ENCODE results near the gene ACACB.

ACACB gene

GRCh38 chr12:109115404-109115757, 1.0 kb upstream of the ACACB start:
- TF ChIP-seq, protein P1, sequence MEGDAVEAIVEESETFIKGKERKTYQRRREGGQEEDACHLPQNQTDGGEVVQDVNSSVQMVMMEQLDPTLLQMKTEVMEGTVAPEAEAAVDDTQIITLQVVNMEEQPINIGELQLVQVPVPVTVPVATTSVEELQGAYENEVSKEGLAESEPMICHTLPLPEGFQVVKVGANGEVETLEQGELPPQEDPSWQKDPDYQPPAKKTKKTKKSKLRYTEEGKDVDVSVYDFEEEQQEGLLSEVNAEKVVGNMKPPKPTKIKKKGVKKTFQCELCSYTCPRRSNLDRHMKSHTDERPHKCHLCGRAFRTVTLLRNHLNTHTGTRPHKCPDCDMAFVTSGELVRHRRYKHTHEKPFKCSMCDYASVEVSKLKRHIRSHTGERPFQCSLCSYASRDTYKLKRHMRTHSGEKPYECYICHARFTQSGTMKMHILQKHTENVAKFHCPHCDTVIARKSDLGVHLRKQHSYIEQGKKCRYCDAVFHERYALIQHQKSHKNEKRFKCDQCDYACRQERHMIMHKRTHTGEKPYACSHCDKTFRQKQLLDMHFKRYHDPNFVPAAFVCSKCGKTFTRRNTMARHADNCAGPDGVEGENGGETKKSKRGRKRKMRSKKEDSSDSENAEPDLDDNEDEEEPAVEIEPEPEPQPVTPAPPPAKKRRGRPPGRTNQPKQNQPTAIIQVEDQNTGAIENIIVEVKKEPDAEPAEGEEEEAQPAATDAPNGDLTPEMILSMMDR (IDR thresholded peaks at IDR 0.05; ENCODE audit: low read length, missing control alignments) = no peak
- H3K4me3 ChIP-seq (replicated peaks; ENCODE audit: low read depth, low read length) = no peak overlapping the region
- no peak for DNase-seq (ENCODE audit: low read depth)

- TF ChIP-seq, protein P1 (IDR thresholded peaks at IDR 0.05; ENCODE audit: low read length, missing control alignments) = no peak
- no peak for DNase-seq (ENCODE audit: low read depth)
- H3K4me3 ChIP-seq (replicated peaks; ENCODE audit: low read depth, low read length) = no peak overlapping the region
These were observed 193 bp downstream of the ACACB start for GRCh38 chr12:109116611-109116949.

DNA sequence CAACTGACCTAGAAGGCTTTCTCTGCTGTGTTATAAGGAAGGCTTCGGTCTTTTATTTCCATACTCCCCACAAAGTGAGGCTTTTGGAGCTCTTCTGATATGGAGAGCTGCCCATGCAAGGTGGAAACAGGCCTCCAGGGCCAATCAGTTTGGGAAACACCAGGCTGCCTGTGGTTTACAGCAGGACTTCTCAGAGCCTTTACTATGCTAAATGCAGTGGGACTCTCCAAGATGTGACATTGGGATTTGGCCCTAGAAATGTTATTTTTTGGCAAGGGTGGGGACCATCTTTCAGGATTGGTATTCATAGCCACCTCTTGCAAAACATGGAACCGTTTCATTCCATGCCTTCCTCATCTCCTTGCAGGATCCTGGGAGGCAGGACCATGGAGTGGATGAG, 3.7 kb downstream of the ACACB start:
- TF ChIP-seq, protein P1 (IDR thresholded peaks at IDR 0.05; ENCODE audit: low read length, missing control alignments) = no peak
- DNase-seq (ENCODE audit: low read depth) = no peak
- no peak overlapping the region for H3K4me3 ChIP-seq (replicated peaks; ENCODE audit: low read depth, low read length)

- TF ChIP-seq, protein P1 (IDR thresholded peaks at IDR 0.05; ENCODE audit: low read length, missing control alignments) = no peak
- H3K4me3 ChIP-seq (replicated peaks; ENCODE audit: low read depth, low read length) = no peak overlapping the region
- DNase-seq (ENCODE audit: low read depth) = no peak
These were observed 4.2 kb downstream of the ACACB start for GRCh38 chr12:109120557-109120956.

GRCh38 chr12:109121346-109121880, 5.0 kb downstream of the ACACB start:
- no peak for DNase-seq (ENCODE audit: low read depth)
- TF ChIP-seq, protein P1 (IDR thresholded peaks at IDR 0.05; ENCODE audit: low read length, missing control alignments) = no peak

GRCh38 chr12:109124878-109125648, 8.7 kb downstream of the ACACB start:
- no peak for DNase-seq (ENCODE audit: low read depth)
- H3K4me3 ChIP-seq (replicated peaks; ENCODE audit: low read depth, low read length) = no peak overlapping the region
- TF ChIP-seq, protein P1 (IDR thresholded peaks at IDR 0.05; ENCODE audit: low read length, missing control alignments) = no peak

More at GRCh38 chr12:109121346-109121880, 5.0 kb downstream of the ACACB start:
- no peak overlapping the region for H3K4me3 ChIP-seq (replicated peaks; ENCODE audit: low read depth, low read length)

DNA sequence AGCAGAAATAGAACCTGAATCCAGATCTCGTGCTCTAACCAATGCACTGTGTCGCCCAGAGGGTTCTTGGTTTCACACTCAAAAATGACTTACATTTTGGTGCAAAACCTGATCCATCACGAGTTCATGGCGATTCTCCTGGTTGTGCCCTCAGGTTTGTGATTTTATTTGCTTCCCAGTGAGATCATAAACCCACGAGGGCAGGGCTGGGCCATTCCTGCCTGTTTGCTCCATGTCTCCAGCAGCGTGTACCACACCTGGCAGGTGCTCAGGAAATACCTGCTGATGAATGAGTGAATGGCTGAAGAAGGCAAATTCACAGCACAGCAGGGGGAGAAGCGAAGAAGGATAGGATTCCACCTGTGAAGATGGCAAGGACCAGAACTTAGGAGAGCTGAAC, 9.4 kb downstream of the ACACB start:
- TF ChIP-seq, protein P1 (IDR thresholded peaks at IDR 0.05; ENCODE audit: low read length, missing control alignments) = no peak
- no peak overlapping the region for H3K4me3 ChIP-seq (replicated peaks; ENCODE audit: low read depth, low read length)
- DNase-seq (ENCODE audit: low read depth) = no peak

Measured in fibroblast of pulmonary artery (primary cell).